Hepatocyte (in vitro differentiated cells): ENCODE results near the gene WASL. TPM values are rescaled to one million over a fixed set of nuclear protein-coding genes. Genes with fewer than 3 reads are reported as not detected.

Source experiments
- DNase-seq: peaks from one replicate; pipeline ENCODE4 v3.0.0-alpha.2; 2016; ENCODE audit warnings: low spot score
- H2AFZ ChIP-seq: fragments of 200-600 bp; sonication (generic); 2 replicates; pipeline ENCODE4 v1.6.0; 2016; ENCODE audit warnings: antibody characterized with exemption, mild to moderate bottlenecking
- H3K27ac ChIP-seq: fragments of 200-600 bp; sonication (generic); 2 replicates; pipeline ENCODE4 v1.5.1; 2016; ENCODE audit warnings: mild to moderate bottlenecking
- H3K27me3 ChIP-seq: fragments of 200-600 bp; sonication (generic); 2 replicates; pipeline ENCODE4 v1.6.1; 2016
- H3K36me3 ChIP-seq: fragments of 200-600 bp; sonication (generic); replicated peaks from 2 replicates; pipeline ENCODE4 v1.5.1; 2016; ENCODE audit warnings: low read depth; ENCODE audit not compliant: insufficient read depth
- H3K4me1 ChIP-seq: fragments of 200-600 bp; sonication (generic); 2 replicates; pipeline ENCODE4 v1.5.1; 2016; ENCODE audit warnings: mild to moderate bottlenecking, moderate library complexity; ENCODE audit not compliant: insufficient read depth
- H3K4me2 ChIP-seq: fragments of 200-600 bp; sonication (generic); 2 replicates; pipeline ENCODE4 v1.6.0; 2016
- H3K4me3 ChIP-seq: fragments of 200-600 bp; sonication (generic); 2 replicates; pipeline ENCODE4 v1.5.1; 2016; ENCODE audit warnings: mild to moderate bottlenecking
- H3K79me2 ChIP-seq: fragments of 200-600 bp; sonication (generic); 2 replicates; pipeline ENCODE4 v1.6.0; 2017; ENCODE audit warnings: mild to moderate bottlenecking
- H3K9me2 ChIP-seq: fragments of 200-600 bp; sonication (generic); replicated peaks from 2 replicates; pipeline ENCODE4 v1.6.0; 2017; ENCODE audit warnings: mild to moderate bottlenecking; ENCODE audit not compliant: insufficient read depth
- H3K9me3 ChIP-seq: fragments of 200-600 bp; sonication (generic); 2 replicates; pipeline ENCODE4 v1.5.1; 2016; ENCODE audit warnings: low read depth, mild to moderate bottlenecking
- H4K20me1 ChIP-seq: fragments of 200-600 bp; sonication (generic); 2 replicates; pipeline ENCODE4 v1.6.0; 2016; ENCODE audit warnings: mild to moderate bottlenecking; ENCODE audit not compliant: insufficient read depth, poor library complexity, severe bottlenecking
- CTCF ChIP-seq: fragments of 200-600 bp; sonication (generic); IDR thresholded peaks from 2 replicates; pipeline ENCODE4 v1.5.1; 2016; ENCODE audit warnings: antibody characterized with exemption, mild to moderate bottlenecking; ENCODE audit not compliant: poor library complexity
- EZH2 ChIP-seq: fragments of 200-600 bp; sonication (generic); IDR thresholded peaks from 2 replicates; pipeline ENCODE4 v1.6.1; 2016; ENCODE audit warnings: antibody characterized with exemption, mild to moderate bottlenecking, borderline replicate concordance
- EZH2phosphoT487 ChIP-seq: fragments of 200-600 bp; sonication (generic); IDR thresholded peaks from one replicate; pipeline ENCODE4 v1.6.1; 2018; ENCODE audit warnings: antibody characterized with exemption, mild to moderate bottlenecking, low read depth, moderate library complexity; ENCODE audit not compliant: unreplicated experiment, severe bottlenecking
- WGBS: methylation state at CpG from one replicate; pipeline ENCODE4 v1.1.6; 2016; ENCODE audit warnings: low lambda C conversion rate; ENCODE audit errors: missing lambda C conversion rate; 5-methylcytosine and 5-hydroxymethylcytosine counted together
- polyA plus RNA-seq: library from polyadenylated mRNA; unstranded; fragments of >200 nt; fragmentation: Nextera tagmentation; extraction: Ambion mirVana; gene quantifications from 2 replicates; pipeline ENCODE4 v1.2.1, GENCODE V29; 2016
- total RNA-seq: library from RNA; depleted of rRNA; stranded (reverse); fragments of >200 nt; gene quantifications from 2 replicates; pipeline ENCODE4 v1.2.3, GENCODE V29; 2014

The WASL gene
- total and polyA plus RNA-seq, 2 experiments from 2014 or later = 36.8 to 48.9 TPM

- no peak for TF ChIP-seq CTCF
- no peak for TF ChIP-seq EZH2
- no peak for TF ChIP-seq EZH2phosphoT487
- H3K9me2 ChIP-seq = no peaks in the 10 kb centered on the region
- DNase-seq = no peak
- WGBS = 66% methylated on average over 4 of the region's 4 CpGs
- H3K27ac ChIP-seq = no peak overlapping the region
- H2AFZ ChIP-seq = no peak overlapping the region
- H4K20me1 ChIP-seq = no peaks in the 10 kb centered on the region
- no peaks in the 10 kb centered on the region for H3K79me2 ChIP-seq
- no peaks in the 10 kb centered on the region for H3K9me3 ChIP-seq
- H3K27me3 ChIP-seq = no peaks in the 10 kb centered on the region
- no peaks in the 10 kb centered on the region for H3K36me3 ChIP-seq
- no peaks in the 10 kb centered on the region for H3K4me1 ChIP-seq
- H3K4me3 ChIP-seq = no peak overlapping the region
- no peak overlapping the region for H3K4me2 ChIP-seq
Observed at GRCh38 chr7:123774496-123774895, 25.7 kb upstream of the WASL start.

- no peaks in the 10 kb centered on the region for H4K20me1 ChIP-seq
- TF ChIP-seq CTCF (no peak), EZH2phosphoT487 (no peak), EZH2 (no peak)
- no peaks in the 10 kb centered on the region for H3K79me2 ChIP-seq
- H3K4me1 ChIP-seq = no peaks in the 10 kb centered on the region
- no peak overlapping the region for H2AFZ ChIP-seq
- no peak overlapping the region for H3K27ac ChIP-seq
- no peaks in the 10 kb centered on the region for H3K9me3 ChIP-seq
- H3K4me3 ChIP-seq = no peak overlapping the region
- DNase-seq = no peak
- no peaks in the 10 kb centered on the region for H3K27me3 ChIP-seq
- H3K36me3 ChIP-seq = no peaks in the 10 kb centered on the region
- no peaks in the 10 kb centered on the region for H3K9me2 ChIP-seq
- WGBS = 89% methylated on average over 3 of the region's 3 CpGs
- H3K4me2 ChIP-seq = no peak overlapping the region
Observed at GRCh38 chr7:123773481-123773880, 24.7 kb upstream of the WASL start.

DNA sequence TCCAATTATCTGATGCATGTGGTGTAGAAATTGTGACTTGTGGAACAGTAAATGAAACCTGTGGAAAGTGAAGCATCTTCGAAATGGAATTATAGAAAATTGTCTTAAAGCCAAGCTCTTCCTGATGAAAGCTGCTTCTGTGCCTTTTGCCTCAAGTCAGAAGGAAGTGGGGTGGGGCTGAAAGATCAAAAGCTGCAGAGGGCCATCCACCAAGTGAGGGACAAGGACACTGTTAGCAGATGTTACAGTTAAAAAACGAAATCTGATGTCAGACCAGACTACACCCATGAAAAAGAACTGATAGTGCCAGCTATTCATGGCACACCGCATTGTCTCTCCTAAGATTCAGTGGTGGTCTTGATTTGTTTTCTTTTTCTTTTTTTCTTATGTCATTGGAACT lies 23.8 kb upstream of the WASL start:
- 84% methylated on average over 3 of the region's 3 CpGs for WGBS
- H2AFZ ChIP-seq = no peak overlapping the region
- H3K4me3 ChIP-seq = no peak overlapping the region
- H3K27ac ChIP-seq = no peak overlapping the region
- H3K9me3 ChIP-seq = no peaks in the 10 kb centered on the region
- H4K20me1 ChIP-seq = no peaks in the 10 kb centered on the region
- no peaks in the 10 kb centered on the region for H3K79me2 ChIP-seq
- no peaks in the 10 kb centered on the region for H3K4me1 ChIP-seq
- H3K4me2 ChIP-seq = no peak overlapping the region
- no peaks in the 10 kb centered on the region for H3K36me3 ChIP-seq
- H3K27me3 ChIP-seq = no peaks in the 10 kb centered on the region
- no peaks in the 10 kb centered on the region for H3K9me2 ChIP-seq
- TF ChIP-seq EZH2phosphoT487 = no peak
- no peak for TF ChIP-seq EZH2
- no peak for TF ChIP-seq CTCF
- no peak for DNase-seq

DNA sequence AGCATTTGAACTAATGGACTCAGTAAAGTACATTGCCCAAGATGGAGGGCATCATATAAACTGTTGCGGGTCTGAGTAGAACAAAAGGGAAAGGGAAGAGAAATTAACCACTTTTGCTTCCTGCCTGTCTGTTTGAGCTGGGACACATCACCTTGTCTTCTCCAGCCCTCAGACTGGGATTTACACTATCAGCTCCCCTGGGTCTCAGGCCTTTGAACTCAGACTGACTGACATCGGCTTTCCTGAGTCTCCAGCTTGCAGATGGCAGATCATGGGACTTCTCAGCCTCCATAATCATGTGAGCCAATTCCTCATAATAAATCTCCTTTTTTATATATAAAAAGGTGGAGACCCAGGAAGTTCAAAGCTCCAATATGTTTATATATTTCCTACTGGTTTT lies 23.0 kb upstream of the WASL start:
- WGBS = 62% methylated on average over 2 of the region's 2 CpGs
- H4K20me1 ChIP-seq = no peaks in the 10 kb centered on the region
- H3K4me2 ChIP-seq = no peak overlapping the region
- H3K36me3 ChIP-seq = no peaks in the 10 kb centered on the region
- H3K27ac ChIP-seq = no peak overlapping the region
- no peaks in the 10 kb centered on the region for H3K9me3 ChIP-seq
- no peak overlapping the region for H3K4me3 ChIP-seq
- no peak for DNase-seq
- no peaks in the 10 kb centered on the region for H3K9me2 ChIP-seq
- no peaks in the 10 kb centered on the region for H3K79me2 ChIP-seq
- TF ChIP-seq CTCF (no peak), EZH2 (no peak), EZH2phosphoT487 (no peak)
- no peaks in the 10 kb centered on the region for H3K27me3 ChIP-seq
- H3K4me1 ChIP-seq = no peaks in the 10 kb centered on the region
- no peak overlapping the region for H2AFZ ChIP-seq
